ENCODE results near the gene MLLT1.

GRCh38 chr19:6172074-6172863 is 107.5 kb downstream of the MLLT1 start:
- no peak for TF ChIP-seq EZH2 (IDR thresholded peaks at IDR 0.05; ENCODE audit: low read depth)
- TF ChIP-seq CTCF (conservative IDR thresholded peaks at IDR 0.05) = no peak
